22Rv1 (cell line): ENCODE measurements around the gene RAP1A.

Experiments used
- H3K27ac ChIP-seq: fragments of 450-650 bp; 2 replicates; pipeline ENCODE4 v1.5.1; 2017
- CTCF ChIP-seq: fragments of 450-650 bp; IDR thresholded peaks from 2 replicates; pipeline ENCODE4 v1.5.1; 2017; ENCODE audit warnings: mild to moderate bottlenecking
- ZFX ChIP-seq: fragments of 450-650 bp; IDR thresholded peaks from 2 replicates; pipeline ENCODE4 v1.6.1; 2017; ENCODE audit warnings: antibody characterized with exemption, borderline replicate concordance

Gene RAP1A

DNA sequence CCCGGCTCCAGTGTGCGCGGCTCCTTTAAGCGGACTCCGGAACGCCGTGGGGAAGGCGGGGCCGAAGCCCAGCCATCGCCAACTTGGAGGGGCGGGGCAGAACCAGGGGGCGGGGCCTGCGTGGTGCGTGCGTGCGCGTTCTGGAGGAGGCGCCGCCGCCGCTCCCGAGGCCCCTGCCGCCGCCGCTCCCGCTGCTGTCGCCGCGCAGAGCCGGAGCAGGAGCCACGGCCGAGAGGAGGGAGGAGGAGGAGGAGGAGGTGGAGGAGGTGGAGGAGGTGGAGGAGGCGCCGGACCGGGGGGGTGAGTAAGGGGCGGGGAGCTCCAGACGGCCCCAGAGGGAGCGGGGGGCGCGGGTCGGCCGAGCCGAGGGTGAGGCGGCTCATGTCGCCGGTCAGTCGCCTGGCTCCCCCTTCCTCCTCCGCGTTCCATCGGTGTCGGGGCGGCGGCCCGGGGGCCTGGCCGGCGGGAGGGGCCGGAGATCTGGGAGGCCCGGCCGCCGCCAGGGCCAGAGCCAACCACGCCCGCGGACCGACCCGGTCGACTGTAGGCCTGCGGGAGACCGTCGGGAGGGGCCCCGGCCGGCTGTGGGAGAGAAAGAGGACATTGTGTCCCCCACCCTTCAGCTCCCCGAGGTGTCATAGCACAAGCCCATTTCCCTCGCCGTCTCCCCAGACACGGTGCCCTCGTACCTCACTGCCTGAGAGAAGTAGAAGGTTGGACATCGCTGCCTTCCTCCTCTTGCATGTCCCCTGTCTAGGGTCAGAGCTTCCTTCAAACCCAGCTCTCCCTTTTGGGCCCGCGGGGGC, at the start of gene RAP1A:
RAP1A (plus strand) TSS at position 155 of the 806 bp plus-strand sequence. CDS start 71,572 bp downstream, outside the sequence.
- no peak for TF ChIP-seq ZFX
- TF ChIP-seq CTCF: no peak
- H3K27ac ChIP-seq: peak within 1 kb of the TSS; percentile 69

- H3K27ac ChIP-seq: no peak overlapping the region
- TF ChIP-seq ZFX (no peak), CTCF (no peak)
These were observed 49.7 kb upstream of the RAP1A start for GRCh38 chr1:111569913-111570312.

GRCh38 chr1:111570781-111571181, 48.8 kb upstream of the RAP1A start:
- TF ChIP-seq CTCF: no peak
- TF ChIP-seq ZFX: no peak
- no peak overlapping the region for H3K27ac ChIP-seq

- no peak overlapping the region for H3K27ac ChIP-seq
- TF ChIP-seq CTCF (no peak), ZFX (no peak)
These were observed 48.4 kb upstream of the RAP1A start for GRCh38 chr1:111571239-111571638.

- no peak overlapping the region for H3K27ac ChIP-seq
- TF ChIP-seq ZFX: no peak
- TF ChIP-seq CTCF: no peak
These were observed 47.6 kb upstream of the RAP1A start for GRCh38 chr1:111571987-111572386.

DNA sequence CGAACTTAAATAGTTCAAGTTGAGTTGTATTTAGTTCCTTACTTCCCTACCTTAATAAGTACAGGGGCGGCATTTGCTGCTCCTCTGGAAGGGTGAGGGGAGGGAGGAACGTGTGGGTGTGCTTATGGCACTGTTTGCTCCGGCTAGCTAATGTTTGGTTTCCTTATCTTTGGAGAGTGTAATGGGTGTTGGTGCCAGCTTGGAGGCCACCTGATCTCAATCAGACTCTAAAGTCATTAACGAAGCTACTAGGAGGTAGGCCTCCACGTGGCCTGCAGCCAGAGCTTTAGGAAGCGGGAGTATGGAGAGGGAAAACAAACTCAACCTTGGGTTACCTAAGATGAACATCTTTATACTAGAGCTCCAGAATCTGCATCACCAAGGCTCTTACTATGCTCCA, 43.0 kb upstream of the RAP1A start:
- H3K27ac ChIP-seq: peak overlapping the region; percentile 45
- TF ChIP-seq ZFX (no peak), CTCF (no peak)

- H3K27ac ChIP-seq: no peak overlapping the region
- TF ChIP-seq ZFX (no peak), CTCF (no peak)
These were observed 41.8 kb upstream of the RAP1A start for GRCh38 chr1:111577814-111578213.
